Bronchial epithelial cell (primary cell): ENCODE measurements around the gene BRSK1. TPM values are rescaled to one million over a fixed set of nuclear protein-coding genes. Genes with fewer than 3 reads are reported as not detected.
A peak's percentile ranks its signal among the peaks of the same experiment; 100 is the strongest.

Source experiments
- DNase-seq: peaks from one replicate; pipeline ENCODE4 v3.0.0-alpha.2; 2010; ENCODE audit warnings: low read depth
- FAIRE-seq: peaks from 2 replicates; lab custom pipeline; 2011; peaks lifted over from hg19 to GRCh38; lab: Jason Lieb, UNC
- H3K27me3 ChIP-seq: 2 replicates; pipeline ENCODE4 v1.5.1; 2011; ENCODE audit warnings: low read length; ENCODE audit not compliant: control insufficient read depth, insufficient read depth
- H3K36me3 ChIP-seq: 2 replicates; pipeline ENCODE4 v1.5.1; 2011; ENCODE audit warnings: low read length; ENCODE audit not compliant: control insufficient read depth, insufficient read depth
- H3K4me3 ChIP-seq: 2 replicates; pipeline ENCODE4 v1.5.1; 2011; ENCODE audit warnings: mild to moderate bottlenecking, low read depth, low read length, control low read depth
- total RNA-seq: library from RNA; depleted of rRNA; stranded (reverse); fragments of >200 nt; gene quantifications from 2 replicates; pipeline ENCODE4 v1.2.1, GENCODE V29; 2014
- TF ChIP-seq, protein P1 (sequence below): IDR thresholded peaks from 2 replicates; pipeline ENCODE4 v1.5.1; 2011; ENCODE audit warnings: mild to moderate bottlenecking, moderate library complexity, low read length, control low read depth, inconsistent platforms; ENCODE audit not compliant: insufficient read depth, severe bottlenecking

BRSK1 gene
- total RNA-seq, 1 donor from 2014 or later = 0.53 TPM

DNA sequence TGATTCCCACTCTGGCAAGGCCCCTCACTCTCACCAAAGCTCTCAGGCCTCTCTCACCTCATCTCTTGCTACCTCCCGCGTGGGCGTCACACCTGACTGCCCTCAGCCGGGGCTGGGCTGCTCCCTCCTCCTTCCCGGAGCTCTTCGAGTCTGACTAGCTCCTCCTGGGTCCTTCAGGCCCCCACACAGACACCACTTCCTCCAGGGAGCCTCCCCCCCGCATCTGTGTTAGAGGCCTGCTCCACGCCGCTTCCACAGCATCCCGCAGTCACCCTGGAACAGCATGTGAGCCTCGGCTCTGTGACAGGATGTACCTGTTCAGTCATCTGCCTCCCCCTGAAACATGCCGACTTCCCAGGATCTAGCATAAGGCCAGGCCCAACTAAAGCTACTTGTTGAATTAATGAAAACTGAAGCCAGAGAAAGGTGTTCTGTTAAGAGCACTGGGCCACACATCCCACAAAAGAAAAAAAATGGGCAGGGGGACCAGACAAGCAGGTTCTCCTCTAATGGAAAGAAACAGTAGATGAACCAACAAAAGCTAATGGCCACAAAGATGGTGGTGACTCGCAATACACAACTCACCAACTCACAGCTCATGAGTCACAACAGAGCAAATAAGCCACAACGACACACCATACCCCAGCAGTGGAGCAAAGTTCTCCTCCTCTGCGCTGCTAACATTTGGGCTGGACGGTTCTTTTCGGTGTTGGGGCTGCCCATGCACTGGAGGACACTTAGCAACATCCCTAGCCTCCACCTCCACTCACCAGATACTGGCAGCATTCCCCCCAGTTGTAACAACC is 28.0 kb upstream of the BRSK1 start:
- H3K4me3 ChIP-seq = no peak overlapping the region
- TF ChIP-seq, protein P1, sequence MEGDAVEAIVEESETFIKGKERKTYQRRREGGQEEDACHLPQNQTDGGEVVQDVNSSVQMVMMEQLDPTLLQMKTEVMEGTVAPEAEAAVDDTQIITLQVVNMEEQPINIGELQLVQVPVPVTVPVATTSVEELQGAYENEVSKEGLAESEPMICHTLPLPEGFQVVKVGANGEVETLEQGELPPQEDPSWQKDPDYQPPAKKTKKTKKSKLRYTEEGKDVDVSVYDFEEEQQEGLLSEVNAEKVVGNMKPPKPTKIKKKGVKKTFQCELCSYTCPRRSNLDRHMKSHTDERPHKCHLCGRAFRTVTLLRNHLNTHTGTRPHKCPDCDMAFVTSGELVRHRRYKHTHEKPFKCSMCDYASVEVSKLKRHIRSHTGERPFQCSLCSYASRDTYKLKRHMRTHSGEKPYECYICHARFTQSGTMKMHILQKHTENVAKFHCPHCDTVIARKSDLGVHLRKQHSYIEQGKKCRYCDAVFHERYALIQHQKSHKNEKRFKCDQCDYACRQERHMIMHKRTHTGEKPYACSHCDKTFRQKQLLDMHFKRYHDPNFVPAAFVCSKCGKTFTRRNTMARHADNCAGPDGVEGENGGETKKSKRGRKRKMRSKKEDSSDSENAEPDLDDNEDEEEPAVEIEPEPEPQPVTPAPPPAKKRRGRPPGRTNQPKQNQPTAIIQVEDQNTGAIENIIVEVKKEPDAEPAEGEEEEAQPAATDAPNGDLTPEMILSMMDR = no peak
- DNase-seq = peak; percentile 63
- no peaks in the 10 kb centered on the region for H3K27me3 ChIP-seq
- peaks cover 5% of the 10 kb centered on the region for H3K36me3 ChIP-seq
- FAIRE-seq = no peak

DNA sequence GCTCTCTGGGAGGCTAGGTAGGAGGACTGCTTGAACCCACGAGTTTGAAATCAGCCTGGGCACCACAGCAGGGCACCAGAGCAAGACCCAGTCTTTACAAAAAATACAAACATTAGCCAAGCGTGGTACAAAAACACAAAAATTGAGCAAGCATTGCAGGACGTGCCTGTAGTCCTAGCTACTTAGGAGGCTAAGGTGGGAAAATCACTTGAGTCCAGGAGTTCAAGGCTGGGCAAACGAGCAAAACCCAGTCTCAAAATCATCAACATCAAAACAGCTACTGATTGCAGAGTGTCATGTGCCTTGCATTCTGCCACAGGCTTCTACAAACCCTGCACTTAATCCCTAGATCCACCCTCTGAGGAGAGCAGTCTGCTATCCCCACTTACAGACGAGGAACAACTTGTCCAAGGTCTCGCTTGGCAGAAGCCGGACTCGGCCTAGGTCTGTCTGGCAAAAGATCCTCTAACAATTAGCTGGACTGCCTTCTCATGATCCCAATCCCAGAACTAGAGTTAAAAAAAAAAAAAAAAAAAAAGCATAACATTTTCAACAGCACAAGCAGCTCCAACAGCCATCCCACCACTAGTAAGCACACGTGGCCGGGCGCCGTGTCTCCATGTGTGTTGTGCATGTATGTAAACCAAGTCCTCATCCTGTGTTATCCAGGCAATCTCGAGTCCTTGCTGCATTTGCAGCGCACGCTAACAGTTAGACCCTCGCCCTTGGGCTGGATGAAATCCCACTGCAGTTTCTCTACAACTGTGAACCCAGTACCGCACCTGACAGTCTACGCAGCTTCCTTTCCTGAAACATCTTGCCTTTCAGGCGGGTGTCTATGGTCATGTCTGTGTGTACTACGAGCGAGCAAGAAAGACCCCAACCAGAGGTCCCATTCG is 27.0 kb upstream of the BRSK1 start:
- no peak for FAIRE-seq
- Histone ChIP-seq H3K4me3 (peak overlapping the region; percentile 88), H3K36me3 (peaks cover 5% of the 10 kb centered on the region), H3K27me3 (no peaks in the 10 kb centered on the region)
- TF ChIP-seq, protein P1 = no peak
- no peak for DNase-seq

DNA sequence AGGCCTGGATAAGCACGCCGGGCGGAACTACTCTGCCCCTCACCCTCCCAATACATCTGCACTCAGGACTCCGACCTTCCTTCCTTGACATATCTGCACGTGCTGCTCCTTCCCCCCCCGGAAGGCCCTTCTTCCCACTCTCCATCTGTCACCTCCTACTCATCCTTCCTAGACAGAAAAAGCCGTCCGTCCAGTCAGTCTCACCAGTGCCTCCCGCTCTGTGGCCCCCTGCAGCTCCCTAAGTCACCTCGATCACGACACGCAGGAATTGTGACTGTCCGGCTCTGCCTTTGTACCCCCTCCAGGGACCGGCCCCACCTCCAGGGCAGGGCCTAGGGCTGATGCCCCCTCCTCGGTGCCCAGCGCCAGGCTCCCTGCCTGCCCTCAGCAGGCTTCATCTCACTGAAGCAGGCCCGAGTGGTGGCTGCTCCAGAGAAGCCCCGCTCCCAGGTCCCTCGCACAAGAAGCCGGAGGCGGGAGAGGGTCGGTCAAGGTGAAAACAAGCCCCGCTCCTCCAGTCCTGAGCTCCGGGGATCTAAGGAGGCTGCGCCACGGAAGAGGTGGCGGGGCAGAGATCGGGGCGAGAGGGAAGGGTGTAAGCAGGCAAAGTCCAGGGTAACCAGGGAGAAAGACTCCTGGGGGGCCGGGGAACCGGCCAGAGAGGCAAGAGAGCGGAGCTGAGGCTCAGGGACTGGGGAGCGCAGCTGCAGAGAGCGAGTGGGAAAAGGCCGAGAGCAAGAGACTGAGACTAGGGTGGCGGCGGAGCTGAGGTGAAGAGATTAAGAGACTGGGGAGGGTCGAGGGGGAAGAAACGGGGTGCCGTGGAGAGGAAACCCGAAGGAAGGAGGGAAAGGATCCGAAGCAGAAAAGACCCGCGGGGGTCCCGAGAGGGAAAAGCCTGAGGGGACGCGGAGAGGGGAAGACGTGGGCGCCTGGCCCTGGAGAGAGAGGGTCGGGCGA is 26.1 kb upstream of the BRSK1 start:
- no peak for DNase-seq
- TF ChIP-seq, protein P1 = no peak
- no peak for FAIRE-seq
- Histone ChIP-seq H3K36me3 (peaks cover 5% of the 10 kb centered on the region), H3K4me3 (peak overlapping the region; percentile 88), H3K27me3 (no peaks in the 10 kb centered on the region)

DNA sequence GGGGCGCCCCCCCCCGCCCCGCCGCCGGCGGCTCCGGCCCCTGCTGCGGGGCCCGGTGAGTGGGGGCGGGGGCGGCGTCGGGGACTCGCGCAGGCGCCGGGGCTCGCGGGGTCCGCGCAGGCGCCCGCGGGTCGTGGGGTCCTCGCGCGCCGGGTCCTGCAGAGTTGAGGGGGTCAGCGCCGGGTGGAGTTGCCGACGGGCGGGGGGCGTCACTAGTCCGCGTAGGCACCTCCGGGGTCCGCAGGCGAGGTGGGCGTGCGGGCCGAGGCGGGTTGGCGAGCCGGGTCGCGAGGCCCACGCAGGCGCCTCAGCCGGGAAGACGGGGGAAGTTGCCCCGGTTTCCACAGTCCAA is 25.3 kb upstream of the BRSK1 start:
- no peak for DNase-seq
- H3K27me3 ChIP-seq = no peaks in the 10 kb centered on the region
- TF ChIP-seq, protein P1 = no peak
- H3K4me3 ChIP-seq = peak overlapping the region; percentile 88
- peaks cover 6% of the 10 kb centered on the region for H3K36me3 ChIP-seq
- FAIRE-seq = no peak

DNA sequence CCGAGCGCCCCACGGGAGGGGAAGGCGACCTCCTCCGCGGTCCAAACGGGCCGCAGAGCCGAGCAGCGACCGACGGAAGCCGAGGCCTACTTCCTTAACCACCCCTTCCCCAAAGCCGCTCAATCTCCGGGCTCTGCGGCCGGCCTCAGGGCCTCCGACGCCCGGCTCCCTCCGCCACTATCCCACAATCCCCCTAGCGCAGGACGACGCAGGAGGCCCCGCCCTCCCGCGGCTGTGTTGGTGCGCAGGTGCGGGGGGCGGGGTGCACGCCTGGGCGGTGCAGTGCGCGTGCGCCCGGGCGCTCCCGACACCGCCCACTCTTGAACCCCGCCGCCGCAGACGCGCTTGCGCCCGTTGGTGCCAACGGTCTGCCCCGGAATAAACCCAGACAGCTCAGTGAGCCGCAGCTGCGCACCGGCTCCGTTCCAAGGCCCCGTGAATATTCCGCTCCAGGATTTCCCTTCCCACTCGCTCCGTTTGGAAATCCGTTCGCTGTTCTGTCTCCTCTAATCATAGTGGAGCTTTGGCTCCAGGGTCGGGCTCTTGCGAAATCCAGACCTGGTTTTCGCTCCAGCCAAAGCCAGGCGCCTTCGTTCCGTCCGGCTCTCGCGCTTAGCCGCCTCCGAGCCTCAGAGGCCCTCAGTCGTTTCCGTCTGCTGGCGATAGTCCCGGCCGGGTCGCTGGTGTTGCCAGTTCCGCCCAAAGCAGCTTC is 24.8 kb upstream of the BRSK1 start, which contains the start of gene PPP6R1:
PPP6R1 (minus strand) TSS at position 190 of the 712 bp plus-strand sequence. CDS start 11,914 bp downstream, outside the sequence.
- H3K36me3 ChIP-seq = peaks cover 4% of the 10 kb centered on the region
- H3K27me3 ChIP-seq = no peaks in the 10 kb centered on the region
- no peak for FAIRE-seq
- DNase-seq = peak; percentile 96
- TF ChIP-seq, protein P1 = no peak
- H3K4me3 ChIP-seq = peak within 1 kb of the TSS; percentile 88
